Effector CD4-positive, alpha-beta T cell (primary cell): ENCODE data around the gene ALG14.
"Not testable (repeated sequence)": the region's sequence is repeated elsewhere in the genome, so short reads cannot be mapped to it uniquely, and the experiment has no call there.

Experiments
- DNase-seq: peaks from one replicate; pipeline ENCODE4 v3.0.0-alpha.2; 2020

The ALG14 gene

DNA sequence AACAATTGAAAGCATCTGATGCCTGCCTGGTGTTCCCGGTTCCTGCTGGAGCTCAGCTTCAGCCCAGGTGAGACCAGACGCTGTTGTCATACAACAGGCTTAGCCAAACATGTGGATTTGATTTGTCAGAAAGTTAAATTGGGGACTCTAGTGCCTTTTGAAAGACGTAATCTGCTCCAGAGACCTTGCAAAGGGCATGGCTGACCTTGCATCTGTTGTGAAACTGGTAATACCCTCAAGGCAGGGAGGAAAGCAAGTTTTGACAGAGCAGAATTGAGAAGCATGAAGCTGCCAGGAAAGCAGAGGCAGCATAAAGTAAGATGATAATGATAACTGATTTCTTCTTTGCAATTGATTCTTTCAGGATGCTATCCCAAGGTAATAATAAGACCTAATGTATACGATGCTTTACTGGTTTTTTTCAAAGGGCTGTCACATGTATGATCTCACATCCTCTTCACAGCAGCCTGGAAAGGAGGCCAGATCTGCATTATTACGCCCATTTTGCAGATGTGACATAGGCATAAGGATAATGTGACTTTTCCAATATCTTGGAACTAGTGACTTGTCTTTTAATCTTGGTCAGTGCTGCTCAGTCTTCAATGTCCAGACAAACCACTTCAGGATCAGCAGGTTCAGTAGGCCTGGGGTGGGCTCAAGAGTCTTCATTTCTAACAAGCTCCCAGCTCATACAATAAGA lies 121.1 kb downstream of the ALG14 start:
- DNase-seq: no peak

DNA sequence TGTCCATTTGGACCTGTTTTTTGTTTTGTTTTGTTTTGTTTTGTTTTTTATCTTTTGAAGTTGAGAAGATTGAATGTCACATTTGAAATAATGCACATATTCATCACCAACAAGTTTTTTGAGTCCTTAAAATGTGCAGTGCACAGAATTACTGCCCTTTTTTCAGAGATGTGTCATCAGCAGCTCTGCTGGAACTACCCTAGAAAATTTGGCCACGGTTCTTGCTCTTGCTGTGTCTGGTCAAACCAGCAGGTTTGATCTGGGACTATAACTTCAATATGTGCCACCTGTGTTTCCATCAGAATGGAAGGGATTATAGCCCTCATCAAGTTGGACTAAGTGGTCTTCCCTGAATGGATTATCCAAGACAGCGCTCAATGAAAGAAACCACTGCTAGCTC lies 121.7 kb downstream of the ALG14 start:
- no peak for DNase-seq

DNA sequence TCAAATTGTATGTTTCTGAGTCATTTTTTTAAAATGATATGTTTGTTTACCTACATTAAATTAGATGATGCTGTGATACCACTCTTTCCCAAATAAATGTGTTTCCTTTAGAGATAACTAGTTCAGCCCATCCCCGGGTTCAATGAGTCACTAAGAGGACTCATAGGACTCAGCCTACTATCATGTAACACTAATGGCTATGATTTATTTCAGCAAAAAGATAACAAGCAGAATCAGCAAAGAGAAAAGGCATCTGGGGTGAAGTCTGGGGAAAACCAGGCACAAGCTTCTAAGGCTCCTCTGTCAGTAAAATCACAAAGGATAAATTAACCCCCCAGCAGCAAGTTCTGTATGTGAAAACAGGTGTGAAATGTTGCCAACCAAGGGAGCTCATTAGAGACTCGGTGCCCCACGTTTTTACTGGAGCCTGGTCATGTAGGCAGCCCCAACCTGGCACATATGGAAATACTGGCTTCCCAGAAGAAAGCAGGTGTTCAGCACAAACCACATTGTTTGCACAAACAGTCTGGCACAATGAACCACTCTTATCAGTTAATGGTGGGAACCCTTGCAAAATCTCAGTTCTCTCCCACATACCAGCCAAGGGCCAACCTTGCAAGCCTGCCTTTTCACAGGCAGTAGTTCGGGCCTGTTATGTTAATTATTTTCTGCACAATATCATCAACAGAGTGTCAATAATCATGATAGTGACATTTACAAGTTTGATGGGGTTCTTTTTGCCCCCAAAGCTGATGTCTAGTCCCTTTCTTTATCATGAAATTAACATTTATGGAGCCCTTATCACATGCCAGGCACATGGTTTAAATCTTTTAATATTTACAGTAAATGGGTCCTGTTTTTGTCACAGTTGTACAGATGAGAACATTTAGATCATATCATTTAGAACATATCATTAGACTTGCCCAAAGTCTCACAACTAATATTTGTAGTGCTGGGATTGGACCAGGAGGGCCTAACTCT lies 122.8 kb downstream of the ALG14 start:
- no peak for DNase-seq

DNA sequence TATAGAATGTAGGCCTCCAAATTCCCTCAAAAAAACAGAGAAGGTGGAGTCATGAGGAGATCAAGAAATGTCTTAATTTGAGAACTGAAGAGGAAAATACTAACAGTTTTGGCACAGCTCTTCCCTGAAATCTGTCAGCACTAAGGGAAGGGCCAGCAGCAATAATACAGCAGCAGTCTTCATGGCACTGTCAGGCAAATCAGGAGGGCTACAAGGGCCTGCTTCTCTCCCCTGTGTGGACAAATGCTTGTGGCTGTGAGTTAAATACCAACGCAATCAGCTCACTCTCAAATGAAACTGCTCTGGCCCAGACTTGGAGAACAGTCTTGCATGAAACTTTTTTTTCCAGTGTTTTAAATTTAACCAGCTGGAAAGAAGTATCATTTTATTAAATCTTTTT lies 125.3 kb downstream of the ALG14 start:
- no peak for DNase-seq

DNA sequence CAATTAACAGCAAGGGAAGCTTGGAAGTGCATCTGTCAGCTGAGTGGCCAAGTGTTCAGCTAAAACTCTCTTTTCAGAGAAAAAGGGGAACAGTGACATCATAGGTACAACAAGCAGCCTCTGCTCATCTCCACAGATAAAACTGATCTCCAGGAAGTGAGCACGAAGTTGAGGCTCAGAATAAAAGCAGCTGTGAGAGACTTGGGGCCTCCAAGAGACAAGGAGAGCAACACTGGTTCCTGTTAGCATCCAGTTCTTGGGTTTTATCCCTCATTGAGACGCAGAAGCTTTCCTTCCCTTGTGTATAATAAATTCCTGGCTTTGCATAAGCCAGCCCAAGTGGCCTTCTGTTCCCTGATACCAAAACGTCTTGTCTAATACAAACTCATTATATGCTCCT lies 125.9 kb downstream of the ALG14 start:
- no peak for DNase-seq

DNA sequence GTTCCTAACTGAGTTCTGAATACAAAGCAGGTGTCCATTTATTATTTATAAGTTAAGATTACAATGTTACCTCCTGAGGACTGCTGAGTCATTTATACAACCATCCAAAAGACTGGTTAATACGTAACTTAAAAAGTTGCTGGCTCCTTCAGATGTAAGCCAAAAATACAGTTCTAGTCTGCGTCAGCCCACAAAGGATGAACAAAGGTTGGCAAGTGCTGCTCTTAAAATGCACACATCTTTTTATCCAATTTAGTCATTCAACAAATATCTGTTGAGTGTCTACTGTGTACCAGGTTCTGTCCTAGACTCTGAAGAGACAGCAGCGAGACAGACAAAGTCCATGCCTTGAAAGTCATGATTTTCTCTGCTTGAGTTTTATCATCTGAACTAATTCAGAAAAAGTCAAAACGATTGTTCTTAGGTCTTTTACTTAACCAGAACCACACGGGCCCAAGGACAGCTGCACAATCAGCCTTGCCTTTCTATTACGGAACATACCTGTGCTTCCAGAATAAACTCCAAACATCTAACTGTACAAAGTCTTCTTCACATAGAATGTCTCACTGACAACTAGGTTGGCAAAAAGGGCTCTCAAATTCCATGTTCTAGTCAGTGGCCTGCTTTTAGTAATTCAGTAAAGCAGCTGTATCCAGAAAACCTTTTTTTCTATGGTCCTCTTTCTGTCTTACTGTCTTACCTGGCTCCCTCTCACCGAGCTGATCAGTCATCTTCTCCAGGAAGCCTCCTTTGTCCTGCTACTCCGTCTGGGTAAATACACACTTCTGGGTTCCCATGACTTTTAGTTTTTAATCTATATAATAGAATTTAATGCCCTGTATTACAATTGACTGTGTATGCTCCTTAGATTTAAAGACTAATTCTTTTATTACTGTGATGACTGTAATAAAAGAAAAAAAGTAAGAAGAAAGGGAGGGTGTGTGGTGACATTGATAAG lies 130.3 kb downstream of the ALG14 start:
- no peak for DNase-seq

DNA sequence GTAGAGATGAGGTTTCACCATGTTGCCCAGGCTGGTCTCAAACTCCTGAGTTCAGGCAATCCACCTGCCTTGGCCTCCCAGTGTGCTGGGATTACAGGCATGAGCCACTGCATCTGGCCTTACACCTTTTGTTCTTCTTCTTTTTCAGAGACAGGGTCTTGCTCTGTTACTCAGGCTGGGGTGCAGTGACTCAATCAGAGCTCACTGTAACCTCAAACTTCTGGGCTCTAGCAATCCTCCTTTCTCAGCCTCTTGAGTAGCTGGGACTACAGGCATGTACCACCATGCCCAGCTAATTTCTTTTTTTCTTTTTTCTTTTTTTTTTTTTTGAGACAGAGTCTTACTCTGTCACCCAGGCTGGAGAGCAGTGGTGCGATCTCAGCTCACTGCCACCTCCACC lies 131.3 kb downstream of the ALG14 start:
- not testable (repeated sequence) for DNase-seq

DNA sequence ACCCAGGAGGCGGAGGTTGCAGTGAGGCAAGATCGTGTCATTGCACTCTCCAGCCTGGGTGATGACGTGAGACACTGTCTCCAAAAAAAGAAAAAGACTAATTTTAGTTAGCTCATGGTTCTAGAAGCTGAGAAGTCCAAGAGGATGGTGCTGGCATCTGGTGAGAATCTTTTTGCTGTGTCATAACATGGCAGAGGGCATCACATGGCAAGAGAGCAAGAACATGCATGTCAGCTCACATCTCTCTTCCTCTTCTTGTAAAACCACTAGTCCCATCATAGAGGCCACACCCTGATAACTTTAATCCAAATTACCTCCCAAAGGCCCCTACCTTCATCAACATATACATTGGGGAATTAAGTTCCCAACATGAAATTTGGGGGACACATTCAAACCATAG lies 132.0 kb downstream of the ALG14 start:
- no peak for DNase-seq

DNA sequence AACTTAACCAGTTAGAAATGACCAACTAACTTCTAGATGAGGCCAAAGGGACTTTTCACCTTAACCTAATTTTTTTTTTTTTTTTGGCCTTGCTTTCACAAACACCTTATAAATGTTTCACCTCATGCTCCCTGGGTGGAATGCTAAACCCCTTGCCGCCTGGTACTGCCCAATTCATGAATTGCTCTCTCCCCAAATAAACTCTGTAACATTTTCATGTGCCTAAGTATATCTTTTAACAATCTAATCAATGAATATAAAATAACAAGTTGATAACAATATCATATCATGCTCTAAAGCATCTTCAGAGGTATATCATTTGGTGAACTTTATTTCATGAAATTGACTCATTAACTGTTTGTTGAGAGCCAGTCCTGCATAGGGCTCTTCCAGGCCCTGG lies 134.9 kb downstream of the ALG14 start:
- DNase-seq: no peak

DNA sequence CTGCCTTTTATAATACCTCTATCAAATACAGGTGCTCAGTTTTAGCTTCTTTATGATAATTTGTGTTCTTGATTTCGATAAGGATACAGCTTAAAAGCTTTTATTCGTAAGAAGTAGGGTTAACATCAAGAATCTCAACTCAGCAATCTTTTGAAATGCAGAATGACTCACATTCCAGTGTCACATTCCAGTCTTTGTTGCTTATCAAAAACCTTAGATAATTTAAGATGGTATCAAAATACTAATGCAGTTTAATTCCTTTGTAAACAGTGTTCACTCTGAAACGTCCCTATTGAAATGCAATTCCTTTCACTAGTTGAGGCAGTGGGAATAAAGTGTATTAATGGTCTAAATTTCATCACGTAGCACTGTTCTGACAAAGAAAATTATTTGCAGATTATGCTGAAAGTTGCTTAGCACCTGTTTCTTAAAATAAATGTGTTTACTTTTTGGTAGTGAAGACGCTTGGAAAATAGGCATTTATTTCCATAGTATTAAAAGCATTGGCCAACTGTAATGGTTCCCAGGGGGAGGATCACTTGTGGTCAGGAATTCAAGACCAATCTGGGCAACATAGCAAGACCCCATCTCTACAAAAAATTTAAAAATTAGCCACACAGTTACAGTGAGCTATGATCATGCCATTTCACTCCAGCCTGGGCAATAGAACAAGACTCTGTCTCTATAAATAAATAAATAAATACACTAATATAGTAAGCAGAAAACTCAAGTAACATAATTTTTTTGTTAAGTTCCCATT lies 135.7 kb downstream of the ALG14 start:
- DNase-seq: no peak

DNA sequence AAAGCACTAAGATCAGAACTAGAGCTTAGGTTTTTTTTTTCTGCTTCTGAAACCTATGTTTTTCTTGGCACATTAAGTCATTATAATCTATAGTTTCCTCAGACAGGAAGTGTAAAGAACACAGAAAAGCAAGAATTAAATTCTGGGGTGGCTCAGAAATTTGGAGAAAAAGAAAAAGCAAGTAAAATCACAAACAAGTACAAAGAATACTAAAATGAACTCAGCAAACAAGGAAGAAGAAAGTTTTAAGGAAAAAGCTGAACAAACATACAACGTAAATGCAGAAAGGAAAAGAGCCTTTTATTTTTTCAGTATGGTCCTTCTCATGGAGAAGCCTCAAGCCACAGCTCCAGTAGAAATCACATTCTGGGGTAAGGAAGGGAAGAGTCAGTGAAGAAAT lies 137.3 kb downstream of the ALG14 start:
- DNase-seq: no peak

DNA sequence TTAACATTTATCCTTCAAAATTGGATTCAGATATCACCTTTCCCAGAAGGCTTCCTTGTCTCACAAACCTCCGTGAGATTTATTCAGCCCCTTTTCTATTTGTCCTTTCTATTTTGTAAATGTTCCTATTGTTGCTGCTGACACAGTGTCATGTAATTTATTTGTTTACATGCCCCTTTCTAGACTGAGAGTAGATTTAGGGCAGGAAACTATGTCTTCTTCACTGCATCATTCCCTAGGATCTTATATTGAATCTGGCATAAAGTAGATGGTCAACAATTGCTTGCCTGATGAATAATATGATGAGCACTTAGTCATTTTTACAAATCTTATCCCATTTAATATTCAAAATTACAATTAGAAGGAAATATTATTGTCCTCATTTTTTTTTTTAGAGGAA lies 137.7 kb downstream of the ALG14 start:
- DNase-seq: no peak

DNA sequence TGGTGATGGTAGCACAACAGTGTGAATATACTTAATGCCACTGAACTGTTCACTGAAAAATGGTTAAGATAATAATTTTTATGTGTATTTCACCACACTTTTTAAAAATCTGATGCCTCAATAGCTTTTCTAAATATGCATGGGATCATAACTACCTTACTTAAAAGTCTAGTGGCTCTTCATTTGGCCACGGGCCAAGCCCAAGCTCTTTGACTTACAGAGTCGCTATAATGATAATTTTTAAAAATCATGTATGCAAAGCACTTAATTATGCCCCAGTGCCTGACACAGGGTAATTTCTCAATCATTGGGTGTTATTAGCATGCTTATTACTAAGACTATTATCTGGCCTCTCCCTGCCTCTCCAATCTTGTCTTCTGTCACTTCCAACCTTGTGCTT lies 138.2 kb downstream of the ALG14 start:
- no peak for DNase-seq

DNA sequence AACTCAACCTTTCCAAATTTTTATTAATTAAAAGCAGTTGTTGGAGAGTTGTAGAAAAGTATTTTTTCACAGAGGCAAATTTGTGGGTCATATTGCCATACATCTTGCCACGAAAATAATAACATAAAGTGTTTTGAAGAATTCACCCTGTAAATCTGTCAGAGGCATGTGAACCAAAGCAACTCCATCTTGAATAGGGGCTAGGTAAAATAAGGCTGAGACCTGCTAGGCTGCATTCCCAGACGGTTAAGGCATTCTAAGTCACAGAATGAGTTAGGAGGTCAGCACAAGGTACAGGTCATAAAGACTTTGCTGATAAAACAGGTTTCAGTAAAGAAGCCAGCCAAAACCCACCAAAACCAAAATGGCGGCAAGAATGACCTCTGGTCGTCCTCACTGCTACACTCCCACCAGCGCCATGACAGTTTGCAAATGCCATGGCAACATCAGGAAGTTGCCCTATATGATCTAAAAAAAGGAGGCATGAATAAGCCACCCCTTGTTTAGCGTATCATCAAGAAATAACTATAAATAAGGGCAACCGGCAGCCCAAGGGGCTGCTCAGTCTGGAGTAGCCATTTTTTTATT lies 141.4 kb downstream of the ALG14 start:
- DNase-seq: no peak

DNA sequence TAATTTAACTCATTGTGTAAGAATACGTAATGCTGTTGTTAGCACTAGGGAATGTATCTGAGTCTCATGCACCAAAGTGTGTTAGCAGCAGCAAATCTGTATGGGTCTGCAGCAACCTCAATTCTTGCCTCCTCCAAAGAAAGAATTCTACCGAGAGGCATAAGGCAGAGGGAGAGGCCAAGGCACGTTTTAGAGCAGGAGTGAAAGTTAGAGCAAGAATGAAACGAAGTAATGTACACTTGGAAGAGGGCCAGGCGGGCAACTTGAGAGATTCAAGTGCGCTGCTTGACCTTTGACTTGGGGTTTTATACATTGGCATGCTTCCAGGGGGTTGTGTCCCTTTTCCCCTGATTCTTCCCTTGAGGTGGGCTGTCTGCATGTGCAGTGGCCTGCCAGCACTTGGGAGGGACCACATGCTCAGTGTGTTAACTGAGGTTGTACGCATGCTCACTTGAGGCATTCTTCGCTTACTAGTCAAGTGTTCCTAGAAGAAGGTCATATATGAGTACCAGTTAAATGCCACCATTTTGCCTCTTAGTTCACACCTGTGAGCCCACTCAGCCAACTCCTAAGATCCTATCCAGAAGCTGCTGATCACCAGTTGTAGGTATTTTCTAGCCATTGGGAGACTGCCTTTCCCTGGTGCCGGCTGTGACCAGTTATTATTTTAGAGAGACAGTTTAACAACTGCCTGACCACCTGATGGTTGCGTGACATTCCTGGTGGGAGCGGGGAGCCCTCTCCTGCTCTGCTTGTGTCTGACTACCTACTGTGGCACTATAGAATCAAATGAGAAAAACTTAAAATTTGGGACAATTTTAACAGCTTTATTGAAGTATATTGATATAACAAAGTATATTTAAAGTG lies 143.2 kb downstream of the ALG14 start:
- no peak for DNase-seq

DNA sequence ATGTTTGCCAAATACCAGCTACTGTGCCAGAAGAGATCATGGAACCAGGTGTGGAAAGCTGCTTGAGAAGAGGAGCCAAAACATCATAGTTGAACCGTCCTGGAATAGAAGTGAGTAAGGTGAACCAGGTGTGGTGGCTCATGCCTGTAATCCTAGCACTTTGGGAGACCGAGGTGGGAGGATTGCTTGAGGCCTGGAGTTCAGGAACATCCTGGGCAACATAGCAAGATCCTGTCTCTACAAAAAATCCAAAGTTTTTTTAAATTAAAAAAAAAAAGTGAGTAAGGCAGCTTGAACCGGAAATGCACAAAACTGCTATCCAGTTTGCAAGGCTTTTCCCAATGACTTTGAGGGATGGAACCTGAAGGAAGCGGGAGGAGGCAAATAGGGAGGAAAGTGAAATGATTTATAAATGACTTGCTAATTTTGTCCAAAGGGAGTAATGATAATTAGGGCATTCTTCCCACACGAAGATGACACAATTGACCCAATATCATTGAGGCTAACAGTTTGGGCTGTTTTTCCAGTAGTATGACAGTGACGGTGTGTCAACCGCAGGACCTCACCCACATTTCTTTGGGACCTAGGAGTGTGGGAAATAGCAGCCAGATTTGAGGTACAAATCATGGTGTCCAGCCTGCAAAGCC lies 144.3 kb downstream of the ALG14 start:
- no peak for DNase-seq

DNA sequence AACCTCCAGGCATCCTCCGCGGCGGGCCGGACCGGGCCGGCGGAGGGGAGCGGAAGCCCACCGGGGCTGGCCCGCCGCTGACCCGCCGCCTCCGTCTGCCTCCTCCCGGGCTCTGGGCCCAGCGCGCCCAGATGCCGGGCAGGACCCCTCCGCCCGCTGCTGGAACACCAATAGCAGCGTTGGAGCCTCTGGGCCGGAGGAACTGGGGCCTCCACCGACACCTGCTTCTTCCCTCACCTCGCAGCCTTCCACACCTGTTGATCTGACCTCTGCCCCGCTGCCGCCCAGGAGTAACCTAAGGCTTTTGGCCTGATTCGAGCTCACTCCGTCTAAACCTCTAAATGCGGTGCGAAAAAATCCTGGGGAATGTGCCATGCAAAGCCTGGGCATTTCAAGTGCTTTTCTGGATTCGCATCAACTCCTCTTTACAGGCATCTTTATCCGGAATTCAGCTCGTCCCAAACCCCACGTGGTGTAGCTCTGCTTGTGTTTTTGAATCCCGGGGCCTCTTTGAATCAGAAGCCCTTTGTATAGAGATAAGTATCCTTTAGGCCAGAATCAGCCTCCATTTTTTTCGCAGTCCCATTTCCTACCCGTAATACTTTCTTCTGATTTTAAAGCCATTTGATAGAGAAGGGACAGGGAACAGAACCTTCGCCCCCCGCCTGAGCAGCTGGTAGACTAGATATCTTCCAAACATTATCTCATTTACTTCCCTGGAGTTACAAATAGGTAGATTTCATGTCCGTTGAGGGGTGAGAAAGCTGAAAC lies 145.2 kb downstream of the ALG14 start:
- no peak for DNase-seq

DNA sequence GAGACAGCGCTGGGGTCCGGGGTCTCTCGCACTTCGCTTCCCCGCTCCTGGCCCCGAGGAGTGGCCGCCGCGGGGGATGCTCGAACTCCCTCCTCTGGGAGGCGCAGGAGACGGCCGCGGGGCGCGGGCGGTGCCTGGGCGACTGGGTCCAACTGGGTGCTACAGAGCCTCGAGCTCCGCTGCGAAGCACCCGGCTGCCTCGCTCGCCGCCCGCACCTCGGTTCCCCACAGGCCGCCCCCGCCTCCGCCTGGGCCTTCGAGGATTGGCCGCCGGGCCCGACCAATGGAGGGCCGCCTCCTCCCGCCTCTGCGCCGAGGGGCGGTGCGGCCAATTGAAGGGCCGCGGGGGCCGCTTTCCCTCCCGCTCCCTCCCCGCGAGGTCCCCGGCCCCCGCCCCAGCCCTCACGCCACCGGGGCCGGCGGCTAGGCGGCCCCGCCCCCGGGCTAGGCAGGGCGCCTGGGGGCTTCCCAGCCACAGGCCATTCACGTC lies 145.8 kb downstream of the ALG14 start, which contains the start of gene CNN3:
TSS of gene CNN3 (minus strand) at position 196 of the 490 bp plus-strand sequence. CDS start 216 bp downstream, outside the sequence.
- peak; percentile 12 for DNase-seq
